Activated CD4-positive, alpha-beta T cell treated with anti-CD3 and anti-CD28 coated beads, Interleukin-2, amount 10 ng/mL, durations not matched to agents 7 days and 5 days (primary cell): ENCODE results near the gene SMYD2. TPM values are rescaled to one million over a fixed set of nuclear protein-coding genes. Genes with fewer than 3 reads are reported as not detected.

Experiments used
- CTCF ChIA-PET: fragments of 350-600 bp; sonication (Branson Sonifier 250); formaldehyde crosslinking; loops from one replicate; lab custom pipeline; 2021; ENCODE audit warnings: antibody characterized with exemption; lab: Charles Lee
- POLR2A ChIA-PET: fragments of 350-600 bp; sonication (Branson Sonifier 250); formaldehyde crosslinking; loops from one replicate; lab custom pipeline; 2021; ENCODE audit warnings: antibody characterized with exemption; lab: Charles Lee
- DNase-seq: peaks from one replicate; pipeline ENCODE4 v3.0.0-alpha.2; 2020
- H3K27ac Mint-ChIP-seq: one replicate; pipeline ENCODE4 v1.8.0; 2021; ENCODE audit warnings: mild to moderate bottlenecking, moderate library complexity, mixed read lengths
- H3K27me3 Mint-ChIP-seq: one replicate; pipeline ENCODE4 v1.8.0; 2021; ENCODE audit warnings: mixed read lengths
- H3K36me3 Mint-ChIP-seq: one replicate; pipeline ENCODE4 v1.8.0; 2021; ENCODE audit warnings: low read depth, mixed read lengths
- H3K4me1 Mint-ChIP-seq: one replicate; pipeline ENCODE4 v1.8.0; 2021; ENCODE audit warnings: mixed read lengths
- H3K4me3 Mint-ChIP-seq: one replicate; pipeline ENCODE4 v1.8.0; 2021; ENCODE audit warnings: mild to moderate bottlenecking, moderate library complexity, mixed read lengths
- H3K9me3 Mint-ChIP-seq: one replicate; pipeline ENCODE4 v1.8.0; 2021; ENCODE audit warnings: mixed read lengths
- total RNA-seq, 2 experiments: library from RNA; stranded (reverse); gene quantifications; one replicate each; pipeline ENCODE4 v1.2.3, GENCODE V29; 2021

Gene SMYD2
- total RNA-seq, 2 experiments from 2014 or later: 39.6 to 41.3 TPM

GRCh38 chr1:214362188-214362882, 81.4 kb downstream of the SMYD2 start:
- H3K27ac Mint-ChIP-seq: no peak overlapping the region
- ChIA-PET POLR2A (no interaction called here), CTCF (interaction anchor here (0.6 kb wide), 1 partner anchor 122 kb away, joined by 3 read pairs; no protein-coding TSS in a partner anchor)
- H3K4me1 Mint-ChIP-seq: no peaks in the 10 kb centered on the region
- H3K36me3 Mint-ChIP-seq: no peaks in the 10 kb centered on the region
- no peaks in the 10 kb centered on the region for H3K9me3 Mint-ChIP-seq
- H3K4me3 Mint-ChIP-seq: no peak overlapping the region
- DNase-seq: no peak
- H3K27me3 Mint-ChIP-seq: peaks cover 6% of the 10 kb centered on the region

GRCh38 chr1:214363386-214363785, 82.4 kb downstream of the SMYD2 start:
- ChIA-PET POLR2A (interaction anchor here (0.6 kb wide), 1 partner anchor 228 kb away, joined by 3 read pairs; no protein-coding TSS in a partner anchor), CTCF (no interaction called here)
- Mint-ChIP-seq H3K4me1 (no peaks in the 10 kb centered on the region), H3K27me3 (peaks cover 6% of the 10 kb centered on the region), H3K4me3 (no peak overlapping the region), H3K36me3 (no peaks in the 10 kb centered on the region), H3K9me3 (no peaks in the 10 kb centered on the region), H3K27ac (no peak overlapping the region)
- DNase-seq: no peak

GRCh38 chr1:214364386-214364785, 83.4 kb downstream of the SMYD2 start:
- Mint-ChIP-seq H3K36me3 (no peaks in the 10 kb centered on the region), H3K27ac (no peak overlapping the region), H3K9me3 (no peaks in the 10 kb centered on the region), H3K4me3 (no peak overlapping the region), H3K27me3 (peaks cover 6% of the 10 kb centered on the region), H3K4me1 (no peaks in the 10 kb centered on the region)
- ChIA-PET CTCF (no interaction called here), POLR2A (no interaction called here)
- DNase-seq: no peak

GRCh38 chr1:214364786-214365295, 83.9 kb downstream of the SMYD2 start:
- H3K27ac Mint-ChIP-seq: no peak overlapping the region
- ChIA-PET POLR2A (no interaction called here), CTCF (no interaction called here)
- H3K9me3 Mint-ChIP-seq: no peaks in the 10 kb centered on the region
- no peaks in the 10 kb centered on the region for H3K4me1 Mint-ChIP-seq
- no peak overlapping the region for H3K4me3 Mint-ChIP-seq
- H3K27me3 Mint-ChIP-seq: peaks cover 6% of the 10 kb centered on the region
- no peak for DNase-seq
- no peaks in the 10 kb centered on the region for H3K36me3 Mint-ChIP-seq

- Mint-ChIP-seq H3K36me3 (no peaks in the 10 kb centered on the region), H3K4me1 (no peaks in the 10 kb centered on the region), H3K9me3 (no peaks in the 10 kb centered on the region), H3K27ac (no peak overlapping the region), H3K4me3 (no peak overlapping the region), H3K27me3 (peaks cover 3% of the 10 kb centered on the region)
- ChIA-PET CTCF (no interaction called here), POLR2A (no interaction called here)
- no peak for DNase-seq
Observed at GRCh38 chr1:214367841-214368240, 86.9 kb downstream of the SMYD2 start.

GRCh38 chr1:214369364-214369763, 88.4 kb downstream of the SMYD2 start:
- Mint-ChIP-seq H3K9me3 (no peaks in the 10 kb centered on the region), H3K36me3 (no peaks in the 10 kb centered on the region), H3K27me3 (peaks cover 2% of the 10 kb centered on the region), H3K27ac (no peak overlapping the region), H3K4me1 (no peaks in the 10 kb centered on the region), H3K4me3 (no peak overlapping the region)
- no peak for DNase-seq
- ChIA-PET POLR2A (no interaction called here), CTCF (interaction anchor here (1.1 to 2.9 kb wide), 2 partner anchors 27 to 37 kb away, joined by 3 to 9 read pairs; no protein-coding TSS in a partner anchor)

GRCh38 chr1:214370615-214371014, 89.7 kb downstream of the SMYD2 start:
- no peak for DNase-seq
- Mint-ChIP-seq H3K9me3 (no peaks in the 10 kb centered on the region), H3K36me3 (no peaks in the 10 kb centered on the region), H3K27ac (no peak overlapping the region), H3K4me3 (no peak overlapping the region), H3K4me1 (no peaks in the 10 kb centered on the region), H3K27me3 (no peaks in the 10 kb centered on the region)
- POLR2A ChIA-PET: no interaction called here
- CTCF ChIA-PET: interaction anchor here (1.2 to 2.9 kb wide), 2 partner anchors 10 to 38 kb away, joined by 4 to 9 read pairs; no protein-coding TSS in a partner anchor

- H3K9me3 Mint-ChIP-seq: no peaks in the 10 kb centered on the region
- no peak overlapping the region for H3K4me3 Mint-ChIP-seq
- H3K4me1 Mint-ChIP-seq: no peaks in the 10 kb centered on the region
- no peaks in the 10 kb centered on the region for H3K36me3 Mint-ChIP-seq
- POLR2A ChIA-PET: no interaction called here
- H3K27ac Mint-ChIP-seq: no peak overlapping the region
- DNase-seq: no peak
- H3K27me3 Mint-ChIP-seq: no peaks in the 10 kb centered on the region
- CTCF ChIA-PET: interaction anchor here (1.4 kb wide), 1 partner anchor 13 kb away, joined by 3 read pairs; no protein-coding TSS in a partner anchor
Observed at GRCh38 chr1:214372092-214372491, 91.1 kb downstream of the SMYD2 start.

- H3K4me3 Mint-ChIP-seq: no peak overlapping the region
- ChIA-PET POLR2A (no interaction called here), CTCF (no interaction called here)
- DNase-seq: no peak
- H3K9me3 Mint-ChIP-seq: no peaks in the 10 kb centered on the region
- no peaks in the 10 kb centered on the region for H3K27me3 Mint-ChIP-seq
- no peaks in the 10 kb centered on the region for H3K4me1 Mint-ChIP-seq
- H3K27ac Mint-ChIP-seq: no peak overlapping the region
- H3K36me3 Mint-ChIP-seq: no peaks in the 10 kb centered on the region
Observed at GRCh38 chr1:214377485-214377884, 96.5 kb downstream of the SMYD2 start.

- CTCF ChIA-PET: interaction anchor here (0.6 kb wide), 1 partner anchor 11 kb away, joined by 3 read pairs; no protein-coding TSS in a partner anchor
- no peak for DNase-seq
- no peaks in the 10 kb centered on the region for H3K36me3 Mint-ChIP-seq
- POLR2A ChIA-PET: no interaction called here
- H3K27me3 Mint-ChIP-seq: no peaks in the 10 kb centered on the region
- H3K9me3 Mint-ChIP-seq: no peaks in the 10 kb centered on the region
- no peak overlapping the region for H3K4me3 Mint-ChIP-seq
- no peak overlapping the region for H3K27ac Mint-ChIP-seq
- H3K4me1 Mint-ChIP-seq: no peaks in the 10 kb centered on the region
Observed at GRCh38 chr1:214377886-214378285, 96.9 kb downstream of the SMYD2 start.

- no peaks in the 10 kb centered on the region for H3K4me1 Mint-ChIP-seq
Observed at GRCh38 chr1:214378492-214378891, 97.5 kb downstream of the SMYD2 start.

GRCh38 chr1:214379236-214379970, 98.4 kb downstream of the SMYD2 start:
- H3K27ac Mint-ChIP-seq: no peak overlapping the region
- no peaks in the 10 kb centered on the region for H3K4me1 Mint-ChIP-seq
- H3K9me3 Mint-ChIP-seq: no peaks in the 10 kb centered on the region
- H3K4me3 Mint-ChIP-seq: no peak overlapping the region
- ChIA-PET POLR2A (no interaction called here), CTCF (no interaction called here)
- no peak for DNase-seq
- no peaks in the 10 kb centered on the region for H3K36me3 Mint-ChIP-seq
- H3K27me3 Mint-ChIP-seq: no peaks in the 10 kb centered on the region

More at GRCh38 chr1:214378492-214378891, 97.5 kb downstream of the SMYD2 start:
- Mint-ChIP-seq H3K36me3 (no peaks in the 10 kb centered on the region), H3K4me3 (no peak overlapping the region), H3K27me3 (no peaks in the 10 kb centered on the region), H3K9me3 (no peaks in the 10 kb centered on the region), H3K27ac (no peak overlapping the region)
- ChIA-PET CTCF (interaction anchor here (0.6 kb wide), 1 partner anchor 11 kb away, joined by 3 read pairs; no protein-coding TSS in a partner anchor), POLR2A (no interaction called here)
- no peak for DNase-seq

GRCh38 chr1:214380396-214380795, 99.4 kb downstream of the SMYD2 start:
- no peaks in the 10 kb centered on the region for H3K36me3 Mint-ChIP-seq
- CTCF ChIA-PET: interaction anchor here (1.0 to 1.3 kb wide), 3 partner anchors 9 to 47 kb away, joined by 3 to 4 read pairs (median 4); no protein-coding TSS in a partner anchor
- H3K27ac Mint-ChIP-seq: no peak overlapping the region
- no peak for DNase-seq
- no peaks in the 10 kb centered on the region for H3K4me1 Mint-ChIP-seq
- H3K27me3 Mint-ChIP-seq: no peaks in the 10 kb centered on the region
- POLR2A ChIA-PET: no interaction called here
- no peak overlapping the region for H3K4me3 Mint-ChIP-seq
- H3K9me3 Mint-ChIP-seq: no peaks in the 10 kb centered on the region
